Ascending aorta (tissue), 2 donors: ENCODE results near the gene DDI1. TPM values are rescaled to one million over a fixed set of nuclear protein-coding genes. Genes with fewer than 3 reads are reported as not detected.

Source experiments
- DNase-seq, 2 donors: peaks; one replicate each; pipeline ENCODE4 v3.0.0-alpha.2; 2019; ENCODE audit warnings: low spot score in 2 of 2
- H3K27ac ChIP-seq, 2 donors: fragments of 200-600 bp; sonication (generic); one replicate each; pipeline ENCODE4 v1.5.1; 2016 to 2017; ENCODE audit warnings: mild to moderate bottlenecking in 1 of 2
- H3K27me3 ChIP-seq: fragments of 200-600 bp; sonication (generic); one replicate; pipeline ENCODE4 v1.5.1; 2017
- H3K36me3 ChIP-seq, 2 donors: fragments of 200-600 bp; sonication (generic); one replicate each; pipeline ENCODE4 v1.5.1; 2016
- H3K4me1 ChIP-seq, 2 donors: fragments of 200-600 bp; sonication (generic); one replicate each; pipeline ENCODE4 v1.5.1; 2016 to 2017; ENCODE audit warnings: mild to moderate bottlenecking in 1 of 2
- H3K4me3 ChIP-seq, 2 donors: fragments of 200-600 bp; sonication (generic); one replicate each; pipeline ENCODE4 v1.5.1; 2016 to 2017; ENCODE audit warnings: mild to moderate bottlenecking in 1 of 2
- H3K9me3 ChIP-seq, 2 donors: fragments of 200-600 bp; sonication (generic); one replicate each; pipeline ENCODE4 v1.5.1; 2016
- intact Hi-C: fragments of 100-400 bp; cut with DNase I; formaldehyde crosslinking; loops from one replicate; pipeline ENCODE4 v1.15.1; 2023
- total RNA-seq: library from RNA; depleted of rRNA; stranded (reverse); fragments of >200 nt; gene quantifications from one replicate; pipeline ENCODE4 v1.1.0, GENCODE V29; 2016
- TF ChIP-seq, protein P1 (sequence below), 3 experiments: fragments of 200-600 bp in 2 of 3; fragments of 450-650 bp in 1 of 3; sonication (generic) in 2 of 3; IDR thresholded peaks; one replicate each; pipeline ENCODE4 v1.5.1; 2016 to 2019; ENCODE audit warnings: antibody characterized with exemption in 3 of 3, mild to moderate bottlenecking in 1 of 3, moderate library complexity in 1 of 3

DDI1 gene
- total RNA-seq, 1 donor from 2014 or later, result not detected

DNA sequence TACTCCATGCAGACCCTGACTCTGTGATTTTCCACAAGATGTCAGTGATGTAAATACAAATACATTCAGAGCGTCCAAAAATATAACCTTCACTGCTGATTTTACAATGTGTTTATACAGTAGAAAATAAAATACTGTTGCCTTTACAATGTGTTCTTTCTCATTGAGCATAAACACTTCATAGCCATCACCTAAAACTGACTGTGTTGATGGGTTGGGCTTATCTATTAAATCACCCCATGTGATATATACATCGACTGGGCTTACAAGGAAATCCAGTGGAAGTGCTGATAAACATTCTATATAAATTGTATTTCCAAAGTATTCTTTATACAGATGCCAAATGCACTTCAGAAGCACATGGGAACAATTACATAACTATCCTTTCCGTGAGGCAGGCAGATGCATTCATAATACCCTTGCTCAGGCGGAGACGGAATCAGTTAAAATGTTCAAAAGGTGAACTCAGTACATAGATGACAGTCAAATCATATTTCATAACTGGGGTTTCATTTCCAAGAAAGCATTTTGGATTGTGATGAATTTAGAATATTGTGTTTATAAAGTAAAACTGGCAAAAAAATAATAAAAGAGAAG lies 27.7 kb downstream of the DDI1 start:
- TF ChIP-seq, protein P1, sequence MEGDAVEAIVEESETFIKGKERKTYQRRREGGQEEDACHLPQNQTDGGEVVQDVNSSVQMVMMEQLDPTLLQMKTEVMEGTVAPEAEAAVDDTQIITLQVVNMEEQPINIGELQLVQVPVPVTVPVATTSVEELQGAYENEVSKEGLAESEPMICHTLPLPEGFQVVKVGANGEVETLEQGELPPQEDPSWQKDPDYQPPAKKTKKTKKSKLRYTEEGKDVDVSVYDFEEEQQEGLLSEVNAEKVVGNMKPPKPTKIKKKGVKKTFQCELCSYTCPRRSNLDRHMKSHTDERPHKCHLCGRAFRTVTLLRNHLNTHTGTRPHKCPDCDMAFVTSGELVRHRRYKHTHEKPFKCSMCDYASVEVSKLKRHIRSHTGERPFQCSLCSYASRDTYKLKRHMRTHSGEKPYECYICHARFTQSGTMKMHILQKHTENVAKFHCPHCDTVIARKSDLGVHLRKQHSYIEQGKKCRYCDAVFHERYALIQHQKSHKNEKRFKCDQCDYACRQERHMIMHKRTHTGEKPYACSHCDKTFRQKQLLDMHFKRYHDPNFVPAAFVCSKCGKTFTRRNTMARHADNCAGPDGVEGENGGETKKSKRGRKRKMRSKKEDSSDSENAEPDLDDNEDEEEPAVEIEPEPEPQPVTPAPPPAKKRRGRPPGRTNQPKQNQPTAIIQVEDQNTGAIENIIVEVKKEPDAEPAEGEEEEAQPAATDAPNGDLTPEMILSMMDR (IDR thresholded peaks at IDR 0.05), result no peak
- H3K4me1 ChIP-seq, result no peaks in the 10 kb centered on the region
- intact Hi-C loops, result no loop called here
- no peak overlapping the region for H3K27ac ChIP-seq
- no peaks in the 10 kb centered on the region for H3K9me3 ChIP-seq
- no peak overlapping the region for H3K4me3 ChIP-seq
- no peak for DNase-seq
- no peaks in the 10 kb centered on the region for H3K36me3 ChIP-seq
- H3K27me3 ChIP-seq, result no peaks in the 10 kb centered on the region

DNA sequence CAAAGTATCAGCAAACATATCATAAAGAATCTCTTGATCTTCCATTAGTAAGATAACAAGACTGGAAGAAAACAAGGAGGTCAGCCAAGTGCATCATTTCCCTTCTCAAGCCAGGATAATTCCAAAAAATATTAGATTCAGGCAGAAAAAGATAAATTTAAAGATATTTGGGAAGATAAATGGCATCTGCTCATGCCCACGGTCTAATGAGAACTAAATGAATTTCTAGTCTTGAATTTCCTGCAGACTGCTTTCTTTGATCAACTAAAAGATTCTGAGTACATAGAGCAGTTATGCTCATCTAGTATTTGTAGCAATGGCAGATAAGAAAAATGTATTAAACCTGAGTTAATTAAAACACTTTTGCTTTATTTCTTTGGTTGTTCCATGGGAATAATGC lies 31.1 kb downstream of the DDI1 start:
- TF ChIP-seq, protein P1 (IDR thresholded peaks at IDR 0.05), result no peak
- H3K4me1 ChIP-seq, result no peaks in the 10 kb centered on the region
- H3K27me3 ChIP-seq, result no peaks in the 10 kb centered on the region
- no peaks in the 10 kb centered on the region for H3K36me3 ChIP-seq
- DNase-seq, result no peak
- H3K4me3 ChIP-seq, result no peak overlapping the region
- H3K27ac ChIP-seq, result no peak overlapping the region
- no peaks in the 10 kb centered on the region for H3K9me3 ChIP-seq
- intact Hi-C loops, result no loop called here

DNA sequence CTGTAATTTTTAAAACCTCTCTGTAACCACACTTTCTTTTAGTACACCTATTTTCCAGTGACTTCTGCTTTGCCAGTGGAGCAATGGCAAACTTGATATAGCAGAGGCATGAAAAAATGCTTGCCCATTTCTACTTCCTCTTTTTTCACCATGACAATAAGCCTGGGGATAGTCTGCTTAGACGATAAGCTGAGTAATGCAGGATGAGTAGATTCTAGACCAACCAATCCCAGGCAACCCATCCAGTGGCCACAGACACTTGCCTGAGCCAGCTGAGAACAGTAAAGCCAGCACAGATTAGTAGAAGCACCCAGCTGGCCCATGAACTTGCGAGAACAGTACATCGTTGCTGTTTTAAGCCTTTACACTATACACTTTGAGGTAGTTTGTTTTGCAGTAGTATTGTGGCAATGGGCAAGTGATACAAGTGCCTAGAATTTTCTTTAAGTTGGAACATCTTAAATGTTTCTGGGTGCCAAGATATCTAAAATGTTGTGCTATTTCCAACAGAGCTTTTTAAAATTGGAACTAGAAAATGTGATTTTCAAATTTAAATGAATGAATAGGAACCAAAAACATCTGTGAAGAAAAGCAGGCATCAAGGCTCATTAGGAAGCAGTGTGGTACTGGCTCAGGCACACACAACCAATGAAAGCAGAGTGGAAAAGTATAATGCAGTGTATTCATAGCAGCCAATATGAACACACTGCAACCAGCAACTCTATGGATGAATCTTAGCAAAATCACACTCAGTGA lies 37.7 kb downstream of the DDI1 start:
- H3K27me3 ChIP-seq, result no peaks in the 10 kb centered on the region
- intact Hi-C loops, result no loop called here
- H3K27ac ChIP-seq, result no peak overlapping the region
- no peaks in the 10 kb centered on the region for H3K36me3 ChIP-seq
- DNase-seq, result no peak
- no peaks in the 10 kb centered on the region for H3K9me3 ChIP-seq
- no peaks in the 10 kb centered on the region for H3K4me1 ChIP-seq
- TF ChIP-seq, protein P1 (IDR thresholded peaks at IDR 0.05), result no peak
- H3K4me3 ChIP-seq, result no peak overlapping the region

DNA sequence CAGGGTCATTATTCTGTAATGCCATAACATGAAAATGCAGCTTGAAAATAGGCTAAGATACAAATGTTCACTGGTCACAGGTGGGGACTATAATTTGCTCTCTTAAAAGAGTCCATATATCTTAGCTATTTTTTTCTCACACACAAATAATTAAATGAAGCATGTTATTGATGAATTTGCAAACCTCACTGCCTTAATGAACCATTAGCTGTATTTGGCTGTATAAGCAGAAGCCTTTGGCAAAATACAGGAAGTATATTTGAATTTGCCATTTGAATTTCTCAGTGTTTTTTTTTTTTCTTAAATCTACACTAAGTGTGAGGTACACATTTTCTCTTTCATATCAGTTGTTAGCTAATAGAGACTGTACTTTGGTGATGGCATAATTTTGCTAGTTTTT lies 38.7 kb downstream of the DDI1 start:
- no peaks in the 10 kb centered on the region for H3K27me3 ChIP-seq
- intact Hi-C loops, result no loop called here
- DNase-seq, result no peak
- TF ChIP-seq, protein P1 (IDR thresholded peaks at IDR 0.05), result no peak
- H3K36me3 ChIP-seq, result no peaks in the 10 kb centered on the region
- H3K9me3 ChIP-seq, result no peaks in the 10 kb centered on the region
- no peak overlapping the region for H3K27ac ChIP-seq
- H3K4me1 ChIP-seq, result no peaks in the 10 kb centered on the region
- H3K4me3 ChIP-seq, result no peak overlapping the region

DNA sequence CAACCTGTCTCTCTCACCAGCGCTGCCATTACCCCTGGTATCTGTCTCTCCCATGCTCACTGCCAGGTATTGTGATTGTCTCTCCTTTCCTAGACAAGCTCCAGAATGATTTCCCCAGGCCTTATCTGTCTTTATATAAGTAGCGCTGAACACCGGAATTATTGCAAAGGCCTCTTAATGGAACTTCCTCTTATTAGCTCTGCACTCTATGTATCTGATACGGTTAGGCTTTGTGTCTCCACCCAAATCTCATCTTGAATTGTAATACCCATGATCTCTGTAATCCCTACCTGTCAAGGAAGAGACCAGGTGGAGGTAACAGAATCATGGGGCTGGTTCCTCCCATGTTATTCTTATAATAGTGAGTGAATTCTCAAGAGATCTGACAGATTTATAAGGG lies 39.3 kb downstream of the DDI1 start:
- DNase-seq, result no peak
- TF ChIP-seq, protein P1 (IDR thresholded peaks at IDR 0.05), result no peak
- Histone ChIP-seq H3K9me3 (no peaks in the 10 kb centered on the region), H3K27ac (no peak overlapping the region), H3K4me3 (no peak overlapping the region), H3K4me1 (no peaks in the 10 kb centered on the region), H3K36me3 (no peaks in the 10 kb centered on the region), H3K27me3 (no peaks in the 10 kb centered on the region)
- intact Hi-C loops, result no loop called here
